DMS153 treated with DMSO at 0.1 percent for 48 hours (cell line): ENCODE data around the gene GJA4.

Experiments
- DNase-seq: peaks from one replicate; lab custom pipeline; 2025; ENCODE audit not compliant: unreplicated experiment; lab: John Stamatoyannopoulos, UW

The GJA4 gene

GRCh38 chr1:34792868-34793727 is at the start of gene GJA4:
Gene GJA4 (plus strand): TSS chr1:34792999. CDS start chr1:34794214, 1,215 bp downstream.
- DNase-seq: no peak

- no peak for DNase-seq
Measured at GRCh38 chr1:34743775-34744174, 49.0 kb upstream of the GJA4 start.

GRCh38 chr1:34744851-34745250 is 47.9 kb upstream of the GJA4 start:
- DNase-seq: no peak

GRCh38 chr1:34745666-34746065 is 47.1 kb upstream of the GJA4 start:
- no peak for DNase-seq

- no peak for DNase-seq
Measured at GRCh38 chr1:34746101-34746500, 46.7 kb upstream of the GJA4 start.

- DNase-seq: no peak
Measured at GRCh38 chr1:34746785-34747637, 45.8 kb upstream of the GJA4 start.

- no peak for DNase-seq
Measured at GRCh38 chr1:34747638-34747941, 45.2 kb upstream of the GJA4 start.

GRCh38 chr1:34749992-34750391 is 42.8 kb upstream of the GJA4 start:
- no peak for DNase-seq

- no peak for DNase-seq
Measured at GRCh38 chr1:34750610-34751009, 42.2 kb upstream of the GJA4 start.

GRCh38 chr1:34753163-34753562 is 39.6 kb upstream of the GJA4 start:
- DNase-seq: no peak

- no peak for DNase-seq
Measured at GRCh38 chr1:34754964-34755637, 37.7 kb upstream of the GJA4 start, which contains the start of gene GJB5. Gene GJB5 (plus strand): TSS chr1:34755047. CDS start chr1:34757331, 2,284 bp downstream.

- DNase-seq: no peak
Measured at GRCh38 chr1:34755961-34756360, 36.8 kb upstream of the GJA4 start.

GRCh38 chr1:34757386-34757785 is 35.4 kb upstream of the GJA4 start:
- DNase-seq: no peak

GRCh38 chr1:34758751-34759150 is 34.0 kb upstream of the GJA4 start:
- DNase-seq: no peak

- no peak for DNase-seq
Measured at GRCh38 chr1:34759503-34760357, 33.1 kb upstream of the GJA4 start, which contains the start of gene GJB4. Gene GJB4 (plus strand): TSS chr1:34759740. CDS start chr1:34761255, 1,515 bp downstream.

GRCh38 chr1:34761176-34761761 is 31.5 kb upstream of the GJA4 start:
- DNase-seq: no peak

- no peak for DNase-seq
Measured at GRCh38 chr1:34761776-34762307, 31.0 kb upstream of the GJA4 start.

GRCh38 chr1:34762474-34763141 is 30.2 kb upstream of the GJA4 start:
- no peak for DNase-seq

- DNase-seq: no peak
Measured at GRCh38 chr1:34763142-34763781, 29.5 kb upstream of the GJA4 start.
